K562 (cell line): ENCODE data around the gene ABLIM2. TPM values are rescaled to one million over a fixed set of nuclear protein-coding genes. Genes with fewer than 3 reads are reported as not detected.

Experiments
- ATAC-seq: fragments of 200-7000 bp; cut with Tn5 transposase; 3 replicates; pipeline ENCODE4 v1.9.1; 2020; ENCODE audit warnings: moderate library complexity
- BruUV-seq: library from RNA; stranded (reverse); fragments of 400-500 nt; replicated peaks from 2 replicates; lab custom pipeline; 2021; lab: Mats Ljungman, UMichigan
- CTCF ChIA-PET: fragments of 300-600 bp; formaldehyde crosslinking; extraction: SDS; loops from one replicate; lab custom pipeline; 2021; ENCODE audit warnings: low intra/inter-chr PET ratio; lab: Yijun Ruan, JAX
- POLR2A ChIA-PET: fragments of 300-600, 350-650 bp; sonication (Branson Sonifier 250); formaldehyde crosslinking; extraction: SDS; loops from one replicate; lab custom pipeline; 2021; ENCODE audit warnings: antibody characterized with exemption, inconsistent platforms; lab: Yijun Ruan, JAX
- DNase-seq, 4 experiments: peaks; one replicate each; pipeline versions ENCODE4 v3.0.0 to v3.0.0-alpha.2; 2011 to 2018; ENCODE audit warnings: low spot score in 3 of 4, mixed read lengths in 3 of 4; ENCODE audit errors: extremely low read depth in 1 of 4
- FAIRE-seq: peaks from 2 replicates; lab custom pipeline; 2011; peaks lifted over from hg19 to GRCh38; lab: Jason Lieb, UNC
- H2AFZ ChIP-seq: 2 replicates; pipeline ENCODE4 v1.6.0; 2011; ENCODE audit warnings: low read depth, low read length, control low read depth, inconsistent platforms
- H3K27ac ChIP-seq: fragments of 200-600 bp; 3 replicates; pipeline ENCODE4 v1.8.0; 2011; ENCODE audit warnings: low read depth, mild to moderate bottlenecking, control low read depth, inconsistent platforms, low read length, moderate library complexity, mixed read lengths; ENCODE audit errors: extremely low read depth
- H3K27me3 ChIP-seq, 2 experiments: fragments of 300-600 bp in 1 of 2; 2 replicates in 1 of 2; 3 replicates in 1 of 2; pipeline versions ENCODE4 v1.6.0 to v1.8.0; 2011; ENCODE audit warnings: inconsistent platforms in 2 of 2, low read length in 2 of 2, mild to moderate bottlenecking in 1 of 2, mixed read lengths in 1 of 2, moderate library complexity in 1 of 2; ENCODE audit not compliant: control insufficient read depth in 2 of 2, insufficient read depth in 2 of 2
- H3K36me3 ChIP-seq: fragments of 300-600 bp; 3 replicates; pipeline ENCODE4 v1.8.0; 2011; ENCODE audit warnings: mild to moderate bottlenecking, low read length, inconsistent platforms; ENCODE audit not compliant: control insufficient read depth, insufficient read depth
- H3K4me1 ChIP-seq, 2 experiments: fragments of 200-600 bp in 1 of 2; replicated peaks in 1 of 2; 2 replicates in 1 of 2; 3 replicates in 1 of 2; pipeline versions ENCODE4 v1.5.1 to v1.8.0; 2011; ENCODE audit warnings: inconsistent platforms in 2 of 2, low read length in 2 of 2, mild to moderate bottlenecking in 1 of 2, mixed read lengths in 1 of 2, moderate library complexity in 1 of 2; ENCODE audit not compliant: control insufficient read depth in 2 of 2, insufficient read depth in 2 of 2
- H3K4me2 ChIP-seq: 2 replicates; pipeline ENCODE4 v1.6.1; 2011; ENCODE audit warnings: low read length, control low read depth, inconsistent platforms, mixed read lengths; ENCODE audit not compliant: insufficient read depth
- H3K4me3 ChIP-seq: fragments of 200-600 bp; sonication (generic), shearing (Covaris generic); 2 replicates; pipeline ENCODE4 v1.5.1; 2016; ENCODE audit warnings: control low read depth, inconsistent platforms
- H3K79me2 ChIP-seq: fragments of 200-600 bp; 3 replicates; pipeline ENCODE4 v1.8.0; 2011; ENCODE audit warnings: low read length, inconsistent platforms; ENCODE audit not compliant: control insufficient read depth, insufficient read depth
- H3K9ac ChIP-seq, 2 experiments: 2 replicates each; pipeline versions ENCODE4 v1.6.0 to v1.6.1; 2011; ENCODE audit warnings: low read depth in 2 of 2, low read length in 2 of 2, control low read depth in 1 of 2, inconsistent platforms in 1 of 2, mild to moderate bottlenecking in 1 of 2, mixed read lengths in 1 of 2; ENCODE audit not compliant: insufficient read depth in 1 of 2
- H3K9me1 ChIP-seq: one replicate; pipeline ENCODE4 v1.6.0; 2011; ENCODE audit warnings: inconsistent platforms, mild to moderate bottlenecking, low read length, moderate library complexity; ENCODE audit not compliant: control insufficient read depth, insufficient read depth
- H3K9me3 ChIP-seq: replicated peaks from 2 replicates; pipeline ENCODE4 v1.5.1; 2011; ENCODE audit warnings: low read depth, low read length, inconsistent platforms; ENCODE audit not compliant: control insufficient read depth, insufficient read depth
- H4K20me1 ChIP-seq: replicated peaks from 2 replicates; pipeline ENCODE4 v1.6.1; 2011; ENCODE audit warnings: low read length, inconsistent platforms, mixed read lengths; ENCODE audit not compliant: control insufficient read depth, insufficient read depth
- CEBPB ChIP-seq: fragments of 450-650 bp; IDR thresholded peaks from 2 replicates; pipeline ENCODE4 v1.6.1; 2016; ENCODE audit warnings: missing genetic modification characterization, missing compliant biosample characterization
- ETS2 ChIP-seq: IDR thresholded peaks from 2 replicates; pipeline ENCODE4 v1.6.1; 2016; ENCODE audit warnings: borderline replicate concordance, missing genetic modification characterization, mild to moderate bottlenecking, moderate library complexity, missing compliant biosample characterization; ENCODE audit not compliant: poor library complexity, severe bottlenecking
- MTA1 ChIP-seq: fragments of 450-650 bp; IDR thresholded peaks from 2 replicates; pipeline ENCODE4 v1.6.1; 2017; ENCODE audit warnings: borderline replicate concordance
- NFIC ChIP-seq: fragments of 450-650 bp; IDR thresholded peaks from 2 replicates; pipeline ENCODE4 v1.6.1; 2017; ENCODE audit warnings: mild to moderate bottlenecking, inconsistent platforms
- POLR2B ChIP-seq: fragments of 450-650 bp; IDR thresholded peaks from 2 replicates; pipeline ENCODE4 v1.6.1; 2018; ENCODE audit warnings: low read depth; ENCODE audit not compliant: partially characterized antibody
- PRMT5 ChIP-seq: sonication (generic); formaldehyde crosslinking; IDR thresholded peaks from 2 replicates; pipeline ENCODE4 v1.5.0; 2020; ENCODE audit warnings: missing genetic modification reagents
- RBM25 ChIP-seq: fragments of 200-400 bp; formaldehyde crosslinking; IDR thresholded peaks from 2 replicates; pipeline ENCODE4 v1.6.1; 2018; ENCODE audit warnings: low read length, low read depth, moderate library complexity; ENCODE audit not compliant: severe bottlenecking
- RREB1 ChIP-seq: fragments of 250-450 bp; sonication (Bioruptor Pico); IDR thresholded peaks from 2 replicates; pipeline ENCODE4 v1.4.0; 2020
- ZNF3 ChIP-seq: fragments of 250-450 bp; sonication (Bioruptor Pico); IDR thresholded peaks from 2 replicates; pipeline ENCODE4 v1.5.0; 2021; ENCODE audit warnings: mild to moderate bottlenecking, moderate library complexity
- whole genome bisulfite sequencing: fragments of 100-300 bp; shearing (Covaris generic); methylation state at CpG from one replicate; pipeline ENCODE4 v1.1.6; 2016; ENCODE audit warnings: low coverage, mixed read lengths; ENCODE audit not compliant: insufficient coverage; ENCODE audit errors: missing lambda C conversion rate; 5-methylcytosine and 5-hydroxymethylcytosine counted together
- in situ Hi-C: fragments of 300-500 bp; cut with MboI; formaldehyde crosslinking; loops from 4 replicates; pipeline ENCODE4 v1.15.0; 2018; ENCODE audit warnings: inconsistent platforms, mixed read lengths
- intact Hi-C: fragments of 100-400 bp; cut with micrococcal nuclease; formaldehyde crosslinking; loops from 2 replicates; pipeline ENCODE4 v1.14.2; 2022
- polyA plus RNA-seq, 8 experiments: library from polyadenylated mRNA; depleted of rRNA in 4 of 8; stranded (reverse) in 5 of 8; unstranded in 3 of 8; fragments of >200 nt; fragmentation: Nextera tagmentation in 2 of 8; fragmentation: Illumina TruSeq in 1 of 8; extraction: Ambion mirVana in 2 of 8; extraction: Trizol in 1 of 8; gene quantifications; 2 replicates each; pipeline versions ENCODE4 v1.2.1 to v1.2.3, GENCODE V29; 2011 to 2014; ENCODE audit warnings: inconsistent platforms in 1 of 8, missing spikeins in 1 of 8
- total RNA-seq, 7 experiments: library from RNA; depleted of rRNA in 6 of 7; stranded (reverse); fragments of >200 nt in 6 of 7; fragmentation: Illumina TruSeq in 2 of 7; extraction: Trizol in 2 of 7; gene quantifications; 2 replicates each; pipeline versions ENCODE4 v1.2.1 to v1.2.3, GENCODE V29; 2011 to 2021; ENCODE audit warnings: low replicate concordance in 1 of 7
- TF ChIP-seq, protein P1 (sequence below): fragments of 200-800 bp; sonication (Bioruptor generic); IDR thresholded peaks from 2 replicates; pipeline ENCODE4 v1.6.1; 2017; ENCODE audit warnings: missing genetic modification characterization, missing compliant biosample characterization
- TF ChIP-seq, protein P2 (sequence below): fragments of 200-800 bp; sonication (Bioruptor generic); IDR thresholded peaks from 2 replicates; pipeline ENCODE4 v1.6.1; 2016; ENCODE audit warnings: missing genetic modification characterization, missing compliant biosample characterization

ABLIM2 gene
- total and polyA plus RNA-seq, 9 of the 15 experiments (the other 6 are each of a cell fraction or from before 2014, with no cell fraction given), result not detected

GRCh38 chr4:8153441-8153840 lies 5.2 kb downstream of the ABLIM2 start:
- ChIA-PET CTCF (no interaction called here), POLR2A (no interaction called here)
- 0% methylated on average over 9 of the region's 10 CpGs for WGBS
- Histone ChIP-seq H3K4me3 (no peak overlapping the region), H3K27me3 (peaks cover 11 to 66% of the 10 kb centered on the region in 2 experiments; a peak in 4 of 5 replicates), H3K4me2 (no peak overlapping the region), H3K9me3 (no peaks in the 10 kb centered on the region), H3K9me1 (no peaks in the 10 kb centered on the region), H3K27ac (no peak overlapping the region), H3K9ac (no peak overlapping the region), H3K79me2 (no peaks in the 10 kb centered on the region), H4K20me1 (peaks cover 26% of the 10 kb centered on the region), H3K36me3 (no peaks in the 10 kb centered on the region), H2AFZ (no peak overlapping the region), H3K4me1 (peaks cover 0 to 15% of the 10 kb centered on the region in 2 experiments; a peak in 2 of 5 replicates)
- DNase-seq, result no peak
- FAIRE-seq, result no peak
- no peak for ATAC-seq
- in situ Hi-C loops (no loop called here), intact Hi-C loops (no loop called here)
- no TSS peak for BruUV-seq
- no peak for TF ChIP-seq PRMT5 (CRISPR knock-in tag)
- TF ChIP-seq, protein P1, sequence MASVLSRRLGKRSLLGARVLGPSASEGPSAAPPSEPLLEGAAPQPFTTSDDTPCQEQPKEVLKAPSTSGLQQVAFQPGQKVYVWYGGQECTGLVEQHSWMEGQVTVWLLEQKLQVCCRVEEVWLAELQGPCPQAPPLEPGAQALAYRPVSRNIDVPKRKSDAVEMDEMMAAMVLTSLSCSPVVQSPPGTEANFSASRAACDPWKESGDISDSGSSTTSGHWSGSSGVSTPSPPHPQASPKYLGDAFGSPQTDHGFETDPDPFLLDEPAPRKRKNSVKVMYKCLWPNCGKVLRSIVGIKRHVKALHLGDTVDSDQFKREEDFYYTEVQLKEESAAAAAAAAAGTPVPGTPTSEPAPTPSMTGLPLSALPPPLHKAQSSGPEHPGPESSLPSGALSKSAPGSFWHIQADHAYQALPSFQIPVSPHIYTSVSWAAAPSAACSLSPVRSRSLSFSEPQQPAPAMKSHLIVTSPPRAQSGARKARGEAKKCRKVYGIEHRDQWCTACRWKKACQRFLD (CRISPR knock-in tag), result no peak
- no peak for TF ChIP-seq NFIC
- TF ChIP-seq ZNF3 (CRISPR knock-in tag), result no peak
- no peak for TF ChIP-seq ETS2 (tag)
- TF ChIP-seq, protein P2, sequence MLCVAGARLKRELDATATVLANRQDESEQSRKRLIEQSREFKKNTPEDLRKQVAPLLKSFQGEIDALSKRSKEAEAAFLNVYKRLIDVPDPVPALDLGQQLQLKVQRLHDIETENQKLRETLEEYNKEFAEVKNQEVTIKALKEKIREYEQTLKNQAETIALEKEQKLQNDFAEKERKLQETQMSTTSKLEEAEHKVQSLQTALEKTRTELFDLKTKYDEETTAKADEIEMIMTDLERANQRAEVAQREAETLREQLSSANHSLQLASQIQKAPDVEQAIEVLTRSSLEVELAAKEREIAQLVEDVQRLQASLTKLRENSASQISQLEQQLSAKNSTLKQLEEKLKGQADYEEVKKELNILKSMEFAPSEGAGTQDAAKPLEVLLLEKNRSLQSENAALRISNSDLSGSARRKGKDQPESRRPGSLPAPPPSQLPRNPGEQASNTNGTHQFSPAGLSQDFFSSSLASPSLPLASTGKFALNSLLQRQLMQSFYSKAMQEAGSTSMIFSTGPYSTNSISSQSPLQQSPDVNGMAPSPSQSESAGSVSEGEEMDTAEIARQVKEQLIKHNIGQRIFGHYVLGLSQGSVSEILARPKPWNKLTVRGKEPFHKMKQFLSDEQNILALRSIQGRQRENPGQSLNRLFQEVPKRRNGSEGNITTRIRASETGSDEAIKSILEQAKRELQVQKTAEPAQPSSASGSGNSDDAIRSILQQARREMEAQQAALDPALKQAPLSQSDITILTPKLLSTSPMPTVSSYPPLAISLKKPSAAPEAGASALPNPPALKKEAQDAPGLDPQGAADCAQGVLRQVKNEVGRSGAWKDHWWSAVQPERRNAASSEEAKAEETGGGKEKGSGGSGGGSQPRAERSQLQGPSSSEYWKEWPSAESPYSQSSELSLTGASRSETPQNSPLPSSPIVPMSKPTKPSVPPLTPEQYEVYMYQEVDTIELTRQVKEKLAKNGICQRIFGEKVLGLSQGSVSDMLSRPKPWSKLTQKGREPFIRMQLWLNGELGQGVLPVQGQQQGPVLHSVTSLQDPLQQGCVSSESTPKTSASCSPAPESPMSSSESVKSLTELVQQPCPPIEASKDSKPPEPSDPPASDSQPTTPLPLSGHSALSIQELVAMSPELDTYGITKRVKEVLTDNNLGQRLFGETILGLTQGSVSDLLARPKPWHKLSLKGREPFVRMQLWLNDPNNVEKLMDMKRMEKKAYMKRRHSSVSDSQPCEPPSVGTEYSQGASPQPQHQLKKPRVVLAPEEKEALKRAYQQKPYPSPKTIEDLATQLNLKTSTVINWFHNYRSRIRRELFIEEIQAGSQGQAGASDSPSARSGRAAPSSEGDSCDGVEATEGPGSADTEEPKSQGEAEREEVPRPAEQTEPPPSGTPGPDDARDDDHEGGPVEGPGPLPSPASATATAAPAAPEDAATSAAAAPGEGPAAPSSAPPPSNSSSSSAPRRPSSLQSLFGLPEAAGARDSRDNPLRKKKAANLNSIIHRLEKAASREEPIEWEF, result no peak
- no peak for TF ChIP-seq RREB1 (CRISPR knock-in tag)
- TF ChIP-seq RBM25, result no peak
- TF ChIP-seq CEBPB (tag), result no peak
- no peak for TF ChIP-seq MTA1
- TF ChIP-seq POLR2B, result no peak
